Adipocyte (in vitro differentiated cells): ENCODE measurements around the gene SAXO1.
"Not testable (repeated sequence)": the region's sequence is repeated elsewhere in the genome, so short reads cannot be mapped to it uniquely, and the experiment has no call there.

ENCODE experiments used
- DNase-seq: peaks from one replicate; pipeline ENCODE4 v3.0.0-alpha.2; 2015; ENCODE audit warnings: low read depth
- H3K27me3 ChIP-seq: replicated peaks from 2 replicates; pipeline ENCODE4 v1.7.0; 2013; ENCODE audit warnings: mild to moderate bottlenecking, low read length, moderate library complexity; ENCODE audit not compliant: control insufficient read depth, insufficient read depth
- H3K36me3 ChIP-seq: 2 replicates; pipeline ENCODE4 v1.7.0; 2013; ENCODE audit warnings: low read length, mild to moderate bottlenecking, moderate library complexity; ENCODE audit not compliant: control insufficient read depth, insufficient read depth, severe bottlenecking
- H3K4me1 ChIP-seq: 2 replicates; pipeline ENCODE4 v1.7.0; 2013; ENCODE audit warnings: mild to moderate bottlenecking, low read length, moderate library complexity; ENCODE audit not compliant: control insufficient read depth, insufficient read depth
- H3K4me3 ChIP-seq: 2 replicates; pipeline ENCODE4 v1.7.0; 2013; ENCODE audit warnings: mild to moderate bottlenecking, low read length, moderate library complexity
- H3K9ac ChIP-seq: 2 replicates; pipeline ENCODE4 v1.7.0; 2013; ENCODE audit warnings: mild to moderate bottlenecking, low read length, moderate library complexity
- H3K9me3 ChIP-seq: 2 replicates; pipeline ENCODE4 v1.7.0; 2013; ENCODE audit warnings: mild to moderate bottlenecking, low read length, moderate library complexity; ENCODE audit not compliant: control insufficient read depth

SAXO1 gene

DNA sequence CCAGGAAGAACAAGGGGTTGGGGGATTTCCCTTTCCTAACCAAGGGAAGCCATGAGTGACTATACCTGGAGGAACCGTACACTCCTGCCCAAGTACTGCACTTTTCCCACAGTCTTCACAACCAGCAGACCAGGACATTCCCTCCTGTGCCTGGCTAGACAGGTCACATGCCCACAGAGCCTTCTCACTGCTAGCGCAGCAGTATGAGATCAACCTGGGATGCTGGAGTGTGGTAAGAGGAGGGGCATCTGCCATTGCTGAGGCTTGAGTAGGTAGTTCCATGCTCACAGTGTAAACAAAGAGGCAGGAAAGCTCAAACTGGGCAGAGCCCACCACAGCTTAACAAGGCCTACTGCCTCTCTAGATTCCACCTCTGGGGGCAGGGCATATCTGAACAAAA, 35.9 kb downstream of the SAXO1 start:
- Histone ChIP-seq H3K4me3 (no peak overlapping the region), H3K4me1 (no peaks in the 10 kb centered on the region), H3K9me3 (peaks cover 10% of the 10 kb centered on the region), H3K36me3 (no peaks in the 10 kb centered on the region), H3K9ac (no peak overlapping the region), H3K27me3 (no peaks in the 10 kb centered on the region)
- DNase-seq, result no peak

DNA sequence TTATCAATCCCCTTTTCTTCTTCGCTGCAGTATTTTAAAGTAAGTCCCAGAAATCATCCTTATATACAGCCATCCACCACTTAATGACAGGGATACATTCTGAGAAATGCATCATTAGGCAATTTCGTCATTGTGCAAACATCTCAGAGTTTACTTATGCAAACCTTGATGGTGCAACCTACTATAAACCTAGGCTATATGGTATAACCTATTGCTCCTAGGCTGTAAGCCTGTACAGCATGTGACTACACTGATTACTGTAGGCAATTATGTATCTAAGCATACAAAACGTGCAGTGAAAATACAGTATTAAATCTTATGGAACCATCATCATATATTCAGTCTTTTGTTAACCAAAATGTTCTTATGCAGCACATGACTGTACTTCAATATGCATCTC, 36.8 kb downstream of the SAXO1 start:
- H3K4me3 ChIP-seq, result no peak overlapping the region
- H3K36me3 ChIP-seq, result no peaks in the 10 kb centered on the region
- H3K4me1 ChIP-seq, result no peaks in the 10 kb centered on the region
- no peak overlapping the region for H3K9ac ChIP-seq
- H3K9me3 ChIP-seq, result peaks cover 10% of the 10 kb centered on the region
- no peak for DNase-seq
- no peaks in the 10 kb centered on the region for H3K27me3 ChIP-seq

- H3K4me3 ChIP-seq, result no peak overlapping the region
- no peak overlapping the region for H3K9ac ChIP-seq
- peak; percentile 20 for DNase-seq
- peaks cover 10% of the 10 kb centered on the region for H3K9me3 ChIP-seq
- H3K36me3 ChIP-seq, result no peaks in the 10 kb centered on the region
- H3K27me3 ChIP-seq, result no peaks in the 10 kb centered on the region
- no peaks in the 10 kb centered on the region for H3K4me1 ChIP-seq
Observed at GRCh38 chr9:18994263-18994916, 38.6 kb downstream of the SAXO1 start.

DNA sequence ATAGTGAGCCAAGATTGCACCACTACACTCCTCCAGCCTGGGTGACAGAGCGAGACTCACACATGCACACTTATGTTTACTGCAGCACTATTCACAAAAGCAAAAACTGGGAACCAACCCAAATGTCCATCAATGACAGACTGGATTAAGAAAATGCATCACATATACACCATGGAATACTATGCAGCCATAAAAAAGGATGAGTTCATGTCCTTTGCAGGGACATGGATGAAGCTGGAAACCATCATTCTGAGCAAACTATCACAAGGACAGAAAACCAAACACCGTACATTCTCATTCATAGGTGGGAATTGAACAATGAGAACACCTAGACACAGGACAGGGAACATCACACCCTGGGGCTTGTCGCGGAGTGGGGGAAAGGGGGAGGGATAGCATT, 41.8 kb downstream of the SAXO1 start:
- H3K27me3 ChIP-seq, H3K9ac ChIP-seq, H3K4me3 ChIP-seq, DNase-seq, H3K4me1 ChIP-seq, H3K36me3 ChIP-seq, H3K9me3 ChIP-seq: not testable (repeated sequence)

DNA sequence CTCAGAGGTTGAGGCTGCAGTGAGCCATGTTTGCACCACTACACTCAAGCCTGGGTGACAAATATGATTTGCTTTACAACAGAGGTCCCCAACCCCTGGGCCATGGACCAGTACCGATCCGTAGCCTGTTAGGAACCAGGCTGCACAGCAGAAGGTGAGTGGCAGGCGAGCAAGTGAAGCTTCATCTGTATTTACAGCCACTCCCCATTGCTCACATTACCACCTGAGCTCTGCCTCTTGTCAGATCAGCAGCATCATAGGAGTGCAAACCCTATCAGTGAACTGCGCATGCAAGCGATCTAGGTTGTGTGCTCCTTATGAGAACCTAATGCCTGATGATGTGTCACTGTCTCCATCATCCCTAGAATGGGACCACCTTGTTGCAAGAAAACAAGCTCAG, 42.5 kb downstream of the SAXO1 start:
- Histone ChIP-seq H3K9me3 (no peaks in the 10 kb centered on the region), H3K4me1 (peaks cover 3% of the 10 kb centered on the region), H3K36me3 (no peaks in the 10 kb centered on the region), H3K4me3 (no peak overlapping the region), H3K27me3 (no peaks in the 10 kb centered on the region), H3K9ac (no peak overlapping the region)
- DNase-seq, result no peak

GRCh38 chr9:18989865-18990264, 43.1 kb downstream of the SAXO1 start:
- Histone ChIP-seq H3K4me1 (peaks cover 7% of the 10 kb centered on the region), H3K36me3 (no peaks in the 10 kb centered on the region), H3K4me3 (no peak overlapping the region), H3K9ac (no peak overlapping the region), H3K27me3 (no peaks in the 10 kb centered on the region), H3K9me3 (no peaks in the 10 kb centered on the region)
- no peak for DNase-seq

DNA sequence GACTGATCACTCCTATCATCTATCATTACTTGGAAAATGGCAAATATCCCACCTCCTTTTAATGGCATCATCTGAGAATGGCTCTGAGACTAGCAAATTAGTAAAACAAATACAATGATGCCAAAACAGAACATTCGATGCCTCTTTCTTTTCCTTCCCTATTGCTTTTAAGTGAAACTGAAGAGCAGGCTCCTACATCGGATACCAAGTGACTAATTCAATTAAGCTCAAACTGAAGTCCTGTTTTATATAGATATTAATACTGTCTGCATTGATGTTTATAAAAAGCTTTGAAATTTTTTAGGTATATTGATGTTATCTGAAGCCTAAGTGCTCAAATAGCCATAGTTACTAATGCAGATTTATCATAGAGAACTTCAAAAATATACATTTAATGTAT, 43.9 kb downstream of the SAXO1 start:
- peaks cover 7% of the 10 kb centered on the region for H3K4me1 ChIP-seq
- no peak overlapping the region for H3K4me3 ChIP-seq
- no peaks in the 10 kb centered on the region for H3K36me3 ChIP-seq
- DNase-seq, result no peak
- peaks cover 4% of the 10 kb centered on the region for H3K9me3 ChIP-seq
- no peak overlapping the region for H3K9ac ChIP-seq
- H3K27me3 ChIP-seq, result no peaks in the 10 kb centered on the region

GRCh38 chr9:18988003-18988402, 45.0 kb downstream of the SAXO1 start:
- Histone ChIP-seq H3K27me3 (no peaks in the 10 kb centered on the region), H3K4me1 (peaks cover 7% of the 10 kb centered on the region), H3K9me3 (peaks cover 11% of the 10 kb centered on the region), H3K4me3 (no peak overlapping the region), H3K36me3 (no peaks in the 10 kb centered on the region), H3K9ac (no peak overlapping the region)
- no peak for DNase-seq

DNA sequence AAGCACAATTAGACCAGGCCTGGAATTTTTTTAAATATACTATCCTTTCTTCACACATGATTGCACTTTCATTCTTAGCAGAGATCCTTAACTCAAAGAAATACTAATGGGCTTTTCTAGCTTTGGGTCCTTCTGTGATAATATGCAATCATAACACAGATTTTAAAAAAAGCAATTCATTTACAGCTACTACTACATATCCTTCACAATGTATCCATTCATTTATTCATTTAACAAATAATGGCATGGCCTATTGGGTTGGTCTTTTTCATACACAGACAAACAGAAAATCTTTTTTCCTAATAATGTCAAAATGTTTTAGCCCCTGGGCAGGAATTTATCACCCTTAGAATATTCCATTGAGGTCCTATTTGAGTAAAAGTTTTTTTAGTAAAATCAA, 47.0 kb downstream of the SAXO1 start:
- H3K9ac ChIP-seq, result no peak overlapping the region
- no peak overlapping the region for H3K4me3 ChIP-seq
- H3K4me1 ChIP-seq, result peaks cover 22% of the 10 kb centered on the region
- H3K9me3 ChIP-seq, result peaks cover 11% of the 10 kb centered on the region
- DNase-seq, result no peak
- no peaks in the 10 kb centered on the region for H3K36me3 ChIP-seq
- no peaks in the 10 kb centered on the region for H3K27me3 ChIP-seq

DNA sequence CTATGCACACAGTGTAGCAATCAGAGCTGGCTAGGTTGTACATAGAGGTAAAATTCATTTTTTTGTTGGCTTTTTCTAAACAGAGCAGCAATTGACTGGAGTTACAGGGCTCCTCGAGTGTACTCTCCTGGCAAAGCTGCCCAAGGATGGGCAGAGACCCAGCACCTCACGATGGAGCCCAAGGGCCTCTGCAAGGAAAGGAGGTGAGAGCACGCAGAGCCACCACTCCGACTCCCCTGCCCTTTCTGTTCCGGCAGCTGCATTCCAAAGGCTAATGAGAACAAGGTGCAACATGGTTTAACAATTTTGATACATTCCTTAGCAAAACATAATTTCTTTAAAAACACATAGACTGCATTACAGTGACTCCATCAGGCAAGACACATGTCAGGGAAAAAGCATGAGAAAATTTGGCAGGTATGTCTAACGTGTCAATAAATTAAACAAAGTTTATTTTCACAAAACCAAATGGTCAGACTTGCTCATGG, 47.5 kb downstream of the SAXO1 start:
- H3K9me3 ChIP-seq, result peaks cover 11% of the 10 kb centered on the region
- DNase-seq, result peak; percentile 58
- peaks cover 22% of the 10 kb centered on the region for H3K4me1 ChIP-seq
- no peak overlapping the region for H3K9ac ChIP-seq
- H3K27me3 ChIP-seq, result no peaks in the 10 kb centered on the region
- no peak overlapping the region for H3K4me3 ChIP-seq
- no peaks in the 10 kb centered on the region for H3K36me3 ChIP-seq

- no peak for DNase-seq
- no peaks in the 10 kb centered on the region for H3K36me3 ChIP-seq
- H3K9me3 ChIP-seq, result peaks cover 11% of the 10 kb centered on the region
- no peaks in the 10 kb centered on the region for H3K27me3 ChIP-seq
- H3K4me3 ChIP-seq, result no peak overlapping the region
- no peak overlapping the region for H3K9ac ChIP-seq
- H3K4me1 ChIP-seq, result peaks cover 34% of the 10 kb centered on the region
Observed at GRCh38 chr9:18982262-18982620, 50.8 kb downstream of the SAXO1 start.
